ENCODE measurements around the gene LIMS1.
"Not testable (repeated sequence)": the region's sequence is repeated elsewhere in the genome, so short reads cannot be mapped to it uniquely, and the experiment has no call there.

LIMS1 gene

GRCh38 chr2:108635630-108636354, 101.5 kb downstream of the LIMS1 start:
- no peak for DNase-seq (ENCODE audit: low read depth)

- no peak for DNase-seq (ENCODE audit: low read depth)
These were observed 103.0 kb downstream of the LIMS1 start for GRCh38 chr2:108637304-108637669.

- no peak for DNase-seq (ENCODE audit: low read depth)
These were observed 106.5 kb downstream of the LIMS1 start for GRCh38 chr2:108640731-108641130.

GRCh38 chr2:108641756-108642155, 107.5 kb downstream of the LIMS1 start:
- DNase-seq (ENCODE audit: low read depth) = no peak

GRCh38 chr2:108643261-108643849, 109.1 kb downstream of the LIMS1 start:
- DNase-seq (ENCODE audit: low read depth) = no peak

- DNase-seq (ENCODE audit: low read depth) = not testable (repeated sequence)
These were observed 109.6 kb downstream of the LIMS1 start for GRCh38 chr2:108643862-108644261.

- DNase-seq (ENCODE audit: low read depth) = not testable (repeated sequence)
These were observed 110.2 kb downstream of the LIMS1 start for GRCh38 chr2:108644446-108644845.

GRCh38 chr2:108648796-108649195, 114.5 kb downstream of the LIMS1 start:
- not testable (repeated sequence) for DNase-seq (ENCODE audit: low read depth)

- not testable (repeated sequence) for DNase-seq (ENCODE audit: low read depth)
These were observed 116.2 kb downstream of the LIMS1 start for GRCh38 chr2:108650465-108650864.

- not testable (repeated sequence) for DNase-seq (ENCODE audit: low read depth)
These were observed 117.2 kb downstream of the LIMS1 start for GRCh38 chr2:108651468-108651867.

GRCh38 chr2:108652187-108652931, 118.1 kb downstream of the LIMS1 start:
- DNase-seq (ENCODE audit: low read depth) = not testable (repeated sequence)

GRCh38 chr2:108653425-108653824, 119.2 kb downstream of the LIMS1 start:
- DNase-seq (ENCODE audit: low read depth) = not testable (repeated sequence)

- not testable (repeated sequence) for DNase-seq (ENCODE audit: low read depth)
These were observed 119.6 kb downstream of the LIMS1 start for GRCh38 chr2:108653849-108654248.

GRCh38 chr2:108654521-108655125, 120.4 kb downstream of the LIMS1 start:
- not testable (repeated sequence) for DNase-seq (ENCODE audit: low read depth)

GRCh38 chr2:108655270-108655669, 121.0 kb downstream of the LIMS1 start:
- not testable (repeated sequence) for DNase-seq (ENCODE audit: low read depth)

- not testable (repeated sequence) for DNase-seq (ENCODE audit: low read depth)
These were observed 122.0 kb downstream of the LIMS1 start for GRCh38 chr2:108656282-108656681.

GRCh38 chr2:108657517-108657916, 123.2 kb downstream of the LIMS1 start:
- not testable (repeated sequence) for DNase-seq (ENCODE audit: low read depth)

GRCh38 chr2:108658553-108658952, 124.3 kb downstream of the LIMS1 start:
- DNase-seq (ENCODE audit: low read depth) = not testable (repeated sequence)

GRCh38 chr2:108661493-108661892, 127.2 kb downstream of the LIMS1 start:
- DNase-seq (ENCODE audit: low read depth) = not testable (repeated sequence)

- DNase-seq (ENCODE audit: low read depth) = not testable (repeated sequence)
These were observed 127.9 kb downstream of the LIMS1 start for GRCh38 chr2:108662207-108662612.

- not testable (repeated sequence) for DNase-seq (ENCODE audit: low read depth)
These were observed 129.1 kb downstream of the LIMS1 start for GRCh38 chr2:108663346-108663745.

GRCh38 chr2:108664089-108664488, 129.8 kb downstream of the LIMS1 start:
- DNase-seq (ENCODE audit: low read depth) = not testable (repeated sequence)

All from stimulated activated CD8-positive, alpha-beta memory T cell treated with anti-CD3 and anti-CD28 coated beads, Interleukin-7, amount 100 ng/mL, for 24 hours (primary cell).